Measurements from ENCODE around the gene TULP4. TPM values are rescaled to one million over a fixed set of nuclear protein-coding genes. Genes with fewer than 3 reads are reported as not detected.
"Not testable (repeated sequence)": the region's sequence is repeated elsewhere in the genome, so short reads cannot be mapped to it uniquely, and the experiment has no call there.

TULP4 gene
- total RNA-seq, 4 donors from 2014 or later, result 77.4 to 364 (median 129) TPM

DNA sequence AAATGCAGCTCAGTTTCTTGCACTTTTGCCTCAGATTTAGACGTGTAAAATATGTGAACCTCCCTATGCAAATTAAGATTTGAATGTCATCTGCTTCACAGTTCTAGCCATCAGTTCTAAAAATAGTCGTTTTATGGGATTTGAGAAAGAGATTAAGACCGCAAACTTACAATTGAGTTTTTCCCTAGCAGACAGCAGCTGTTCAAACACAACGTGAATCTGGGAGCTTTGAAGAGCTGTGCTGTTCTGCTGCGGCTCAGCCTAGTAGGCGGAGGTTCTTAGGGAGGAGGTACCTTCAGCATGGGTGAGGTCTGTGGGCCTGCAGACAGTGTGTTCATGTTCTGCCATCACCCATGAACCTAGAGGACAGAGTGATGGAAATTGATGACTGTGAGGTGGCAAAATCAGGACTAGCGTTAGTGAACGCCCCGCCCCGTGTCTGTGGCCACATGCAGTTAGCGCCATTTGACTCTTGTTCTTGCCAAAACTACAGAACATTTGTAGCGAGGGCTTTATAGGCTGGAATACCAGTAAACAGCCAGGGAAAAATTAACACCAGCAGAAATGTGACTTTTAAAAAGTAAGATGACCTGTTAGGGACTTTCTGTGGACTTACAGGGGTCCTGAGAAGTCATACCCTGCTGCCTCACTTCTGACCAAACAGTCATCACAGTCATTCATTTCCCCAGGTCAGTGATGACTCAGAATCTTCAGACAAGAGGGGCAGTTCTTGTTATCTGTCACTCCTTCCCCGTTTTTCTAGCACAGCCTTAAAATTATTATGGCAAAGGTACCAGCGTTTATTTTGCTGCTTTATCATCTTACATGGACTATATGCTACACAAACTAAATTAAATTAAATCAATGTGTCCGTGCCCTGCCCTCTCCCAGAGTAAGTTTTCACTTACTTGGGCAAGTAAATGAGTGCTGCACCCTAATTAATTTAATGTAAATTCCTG, 163.4 kb downstream of the TULP4 start:
- H3K27me3 ChIP-seq, result no peaks in the 10 kb centered on the region
- no peak overlapping the region for H3K4me3 ChIP-seq
- peak; percentile 16 to 29 for DNase-seq
- H3K27ac ChIP-seq, result peak overlapping the region; percentile 54 to 67
- H3K4me1 ChIP-seq, result no peaks in the 10 kb centered on the region
- H3K9me3 ChIP-seq, result no peaks in the 10 kb centered on the region
- H3K36me3 ChIP-seq, result no peaks in the 10 kb centered on the region
- TF ChIP-seq, protein P1, sequence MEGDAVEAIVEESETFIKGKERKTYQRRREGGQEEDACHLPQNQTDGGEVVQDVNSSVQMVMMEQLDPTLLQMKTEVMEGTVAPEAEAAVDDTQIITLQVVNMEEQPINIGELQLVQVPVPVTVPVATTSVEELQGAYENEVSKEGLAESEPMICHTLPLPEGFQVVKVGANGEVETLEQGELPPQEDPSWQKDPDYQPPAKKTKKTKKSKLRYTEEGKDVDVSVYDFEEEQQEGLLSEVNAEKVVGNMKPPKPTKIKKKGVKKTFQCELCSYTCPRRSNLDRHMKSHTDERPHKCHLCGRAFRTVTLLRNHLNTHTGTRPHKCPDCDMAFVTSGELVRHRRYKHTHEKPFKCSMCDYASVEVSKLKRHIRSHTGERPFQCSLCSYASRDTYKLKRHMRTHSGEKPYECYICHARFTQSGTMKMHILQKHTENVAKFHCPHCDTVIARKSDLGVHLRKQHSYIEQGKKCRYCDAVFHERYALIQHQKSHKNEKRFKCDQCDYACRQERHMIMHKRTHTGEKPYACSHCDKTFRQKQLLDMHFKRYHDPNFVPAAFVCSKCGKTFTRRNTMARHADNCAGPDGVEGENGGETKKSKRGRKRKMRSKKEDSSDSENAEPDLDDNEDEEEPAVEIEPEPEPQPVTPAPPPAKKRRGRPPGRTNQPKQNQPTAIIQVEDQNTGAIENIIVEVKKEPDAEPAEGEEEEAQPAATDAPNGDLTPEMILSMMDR (IDR thresholded peaks at IDR 0.05), result no peak
- TF ChIP-seq POLR2A (IDR thresholded peaks at IDR 0.05), result no peak
- intact Hi-C loops (cut with DNase I; ENCODE audit: low total_unique reads), result no loop called here

DNA sequence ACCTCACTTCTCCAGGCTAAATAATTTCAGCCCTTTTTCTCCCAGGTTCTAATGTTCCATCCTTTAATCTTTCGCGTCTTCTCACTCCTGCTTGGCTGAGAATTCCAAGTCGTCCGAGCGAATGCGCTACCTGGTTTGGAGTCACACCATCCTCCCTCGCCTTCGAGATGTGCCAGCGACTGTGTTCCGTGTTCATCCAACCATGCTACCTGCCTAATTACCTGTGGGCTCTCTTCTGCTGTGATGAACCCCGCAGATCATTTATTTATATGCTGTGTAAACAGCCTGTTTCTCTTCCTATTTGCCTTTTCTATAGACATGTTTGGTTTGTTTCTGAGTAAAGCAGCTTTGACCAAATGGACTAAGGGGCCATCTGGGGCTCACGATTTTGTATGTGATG, 164.1 kb downstream of the TULP4 start:
- intact Hi-C loops (cut with DNase I; ENCODE audit: low total_unique reads), result no loop called here
- Histone ChIP-seq H3K27me3 (no peaks in the 10 kb centered on the region), H3K4me3 (no peak overlapping the region), H3K4me1 (no peaks in the 10 kb centered on the region), H3K36me3 (no peaks in the 10 kb centered on the region), H3K9me3 (no peaks in the 10 kb centered on the region), H3K27ac (no peak overlapping the region)
- no peak for DNase-seq
- no peak for TF ChIP-seq POLR2A (IDR thresholded peaks at IDR 0.05)
- TF ChIP-seq, protein P1 (IDR thresholded peaks at IDR 0.05), result no peak

DNA sequence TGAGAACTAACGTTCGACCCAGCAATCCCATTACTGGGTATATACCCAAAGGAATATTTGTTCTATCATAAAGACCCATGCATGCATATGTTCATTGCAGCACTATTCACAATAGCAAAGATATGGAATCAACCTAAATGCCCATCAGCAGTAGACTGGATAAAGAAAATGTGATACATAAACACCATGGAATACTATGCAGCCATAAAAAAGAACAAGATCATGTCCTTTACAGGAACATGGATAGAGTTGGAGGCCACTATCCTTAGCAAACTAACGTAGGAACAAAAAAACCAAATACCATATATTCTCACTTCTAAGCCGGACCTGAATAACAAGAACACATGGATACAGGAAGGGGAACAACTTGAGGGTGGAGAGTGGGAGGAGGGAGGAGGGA, 165.5 kb downstream of the TULP4 start:
- H3K36me3 ChIP-seq; H3K27me3 ChIP-seq; H3K4me3 ChIP-seq; DNase-seq; H3K4me1 ChIP-seq; intact Hi-C loops (cut with DNase I; ENCODE audit: low total_unique reads); H3K27ac ChIP-seq; H3K9me3 ChIP-seq: not testable (repeated sequence)

DNA sequence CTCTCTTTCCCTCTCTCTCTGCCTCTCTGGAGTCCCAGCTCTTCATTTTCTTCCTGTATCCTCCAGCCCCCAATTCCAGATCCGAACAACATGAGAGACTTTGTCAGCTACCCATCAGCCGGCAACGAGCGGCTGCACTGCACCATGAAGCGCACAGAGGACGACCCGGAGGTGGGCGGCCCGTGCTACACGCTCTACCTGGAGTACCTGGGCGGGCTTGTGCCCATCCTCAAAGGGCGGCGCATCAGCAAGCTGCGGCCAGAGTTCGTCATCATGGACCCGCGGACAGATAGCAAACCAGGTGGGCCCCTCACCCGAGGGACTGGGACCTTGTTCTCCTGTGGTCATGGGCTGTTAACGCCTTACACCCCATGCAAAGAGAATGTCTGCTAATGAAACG, 168.7 kb downstream of the TULP4 start:
- Histone ChIP-seq H3K4me3 (no peak overlapping the region), H3K27me3 (no peaks in the 10 kb centered on the region), H3K4me1 (no peaks in the 10 kb centered on the region), H3K36me3 (no peaks in the 10 kb centered on the region), H3K9me3 (no peaks in the 10 kb centered on the region), H3K27ac (no peak overlapping the region)
- DNase-seq, result no peak
- intact Hi-C loops (cut with DNase I; ENCODE audit: low total_unique reads), result no loop called here
- no peak for TF ChIP-seq POLR2A (IDR thresholded peaks at IDR 0.05)
- TF ChIP-seq, protein P1 (IDR thresholded peaks at IDR 0.05), result no peak

DNA sequence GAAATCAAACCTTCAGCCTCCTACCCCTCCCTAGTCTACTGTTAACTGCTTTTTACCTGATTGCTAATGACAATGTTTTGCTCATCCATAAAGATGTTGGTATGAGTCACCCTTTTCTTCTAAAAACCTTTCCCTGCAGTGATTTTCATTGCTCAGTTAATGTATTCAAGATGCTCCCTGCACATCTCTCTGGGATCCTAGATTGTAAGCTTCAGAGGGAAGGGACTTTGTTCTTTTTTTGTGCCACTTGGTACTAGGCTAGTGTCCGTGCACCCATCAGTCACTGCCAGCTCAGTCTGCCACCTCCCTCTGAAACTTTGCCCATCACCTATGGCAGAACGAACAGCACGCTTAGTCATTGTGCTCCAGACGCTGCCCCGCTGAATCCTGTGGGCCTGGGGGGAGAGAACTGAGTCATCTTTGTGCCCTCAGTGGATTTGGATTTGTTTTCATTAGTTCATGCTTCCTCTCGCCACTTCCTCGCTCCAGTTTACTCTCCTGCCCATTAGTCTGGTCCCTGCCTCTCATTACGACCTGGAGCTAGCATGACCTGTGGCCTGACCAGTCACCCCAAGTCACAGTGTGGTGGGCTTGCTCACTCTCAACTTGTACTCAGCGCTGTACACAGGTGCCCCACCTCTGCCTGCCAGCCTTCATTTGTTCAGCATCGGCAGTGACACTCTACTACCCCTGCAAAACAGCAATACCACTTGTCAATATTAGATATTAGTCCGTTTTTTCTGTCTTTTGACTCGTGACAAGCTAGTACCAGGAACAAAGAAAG, 169.6 kb downstream of the TULP4 start:
- Histone ChIP-seq H3K27ac (no peak overlapping the region), H3K36me3 (no peaks in the 10 kb centered on the region), H3K4me1 (no peaks in the 10 kb centered on the region), H3K27me3 (no peaks in the 10 kb centered on the region), H3K4me3 (no peak overlapping the region), H3K9me3 (no peaks in the 10 kb centered on the region)
- intact Hi-C loops (cut with DNase I; ENCODE audit: low total_unique reads), result no loop called here
- no peak for DNase-seq
- TF ChIP-seq, protein P1 (IDR thresholded peaks at IDR 0.05), result no peak
- TF ChIP-seq POLR2A (IDR thresholded peaks at IDR 0.05), result no peak

Measured in uterus (tissue), 4 donors.